Measurements from ENCODE around the gene NBPF20. TPM values are rescaled to one million over a fixed set of nuclear protein-coding genes. Genes with fewer than 3 reads are reported as not detected.
"Not testable (repeated sequence)": the region's sequence is repeated elsewhere in the genome, so short reads cannot be mapped to it uniquely, and the experiment has no call there.

NBPF20 gene
- 3.3 and 4.0 TPM in 2 replicates for total RNA-seq
- polyA plus RNA-seq (2012): 2.3 TPM

- peak; percentile 81 for DNase-seq (ENCODE audit: low read depth)
Observed at GRCh38 chr1:145425436-145426029, at the start of gene NBPF20. NBPF20 (minus strand) TSS chr1:145425603; CDS start chr1:145405272, 20,331 bp downstream.

- DNase-seq (ENCODE audit: low read depth): not testable (repeated sequence)
Observed at GRCh38 chr1:145474837-145475368, 49.5 kb upstream of the NBPF20 start.

GRCh38 chr1:145472731-145473130 is 47.3 kb upstream of the NBPF20 start:
- not testable (repeated sequence) for DNase-seq (ENCODE audit: low read depth)

GRCh38 chr1:145471365-145471764 is 46.0 kb upstream of the NBPF20 start:
- not testable (repeated sequence) for DNase-seq (ENCODE audit: low read depth)

- peak; percentile 79 for DNase-seq (ENCODE audit: low read depth)
Observed at GRCh38 chr1:145465405-145466144, 40.2 kb upstream of the NBPF20 start.

- DNase-seq (ENCODE audit: low read depth): not testable (repeated sequence)
Observed at GRCh38 chr1:145464708-145465336, 39.4 kb upstream of the NBPF20 start.

GRCh38 chr1:145464017-145464416 is 38.6 kb upstream of the NBPF20 start:
- not testable (repeated sequence) for DNase-seq (ENCODE audit: low read depth)

- DNase-seq (ENCODE audit: low read depth): not testable (repeated sequence)
Observed at GRCh38 chr1:145460684-145461083, 35.3 kb upstream of the NBPF20 start.

GRCh38 chr1:145460048-145460447 is 34.6 kb upstream of the NBPF20 start:
- not testable (repeated sequence) for DNase-seq (ENCODE audit: low read depth)

- not testable (repeated sequence) for DNase-seq (ENCODE audit: low read depth)
Observed at GRCh38 chr1:145459591-145459990, 34.2 kb upstream of the NBPF20 start.

GRCh38 chr1:145459063-145459462 is 33.7 kb upstream of the NBPF20 start:
- DNase-seq (ENCODE audit: low read depth): not testable (repeated sequence)

GRCh38 chr1:145454824-145455177 is 29.4 kb upstream of the NBPF20 start:
- DNase-seq (ENCODE audit: low read depth): not testable (repeated sequence)

- not testable (repeated sequence) for DNase-seq (ENCODE audit: low read depth)
Observed at GRCh38 chr1:145453873-145454823, 28.7 kb upstream of the NBPF20 start.

GRCh38 chr1:145452506-145452905 is 27.1 kb upstream of the NBPF20 start:
- DNase-seq (ENCODE audit: low read depth): not testable (repeated sequence)

- not testable (repeated sequence) for DNase-seq (ENCODE audit: low read depth)
Observed at GRCh38 chr1:145451914-145452313, 26.5 kb upstream of the NBPF20 start.

GRCh38 chr1:145445219-145445618 is 19.8 kb upstream of the NBPF20 start:
- not testable (repeated sequence) for DNase-seq (ENCODE audit: low read depth)

GRCh38 chr1:145442340-145442739 is 16.9 kb upstream of the NBPF20 start:
- DNase-seq (ENCODE audit: low read depth): not testable (repeated sequence)

GRCh38 chr1:145431363-145432256 is 6.2 kb upstream of the NBPF20 start:
- not testable (repeated sequence) for DNase-seq (ENCODE audit: low read depth)

GRCh38 chr1:145430830-145431229 is 5.4 kb upstream of the NBPF20 start:
- not testable (repeated sequence) for DNase-seq (ENCODE audit: low read depth)

- not testable (repeated sequence) for DNase-seq (ENCODE audit: low read depth)
Observed at GRCh38 chr1:145429329-145429728, 3.9 kb upstream of the NBPF20 start.

Data from myocyte (in vitro differentiated cells).